ENCODE results near the gene TSBP1.
"Not testable (repeated sequence)": the region's sequence is repeated elsewhere in the genome, so short reads cannot be mapped to it uniquely, and the experiment has no call there.

The TSBP1 gene

GRCh38 chr6:32293695-32294094 lies 78.0 kb downstream of the TSBP1 start:
- in situ Hi-C loops (cut with HindIII; ENCODE audit: low sequenced_read_pairs) = no loop called here
- no peak overlapping the region for H3K4me3 ChIP-seq (ENCODE audit: low read depth, low read length)
- no peak for TF ChIP-seq CTCF (IDR thresholded peaks at IDR 0.05; ENCODE audit: low read depth, low read length, missing control alignments)
- DNase-seq (ENCODE audit: low read depth) = no peak

GRCh38 chr6:32291543-32291942 lies 80.2 kb downstream of the TSBP1 start:
- no peak for TF ChIP-seq CTCF (IDR thresholded peaks at IDR 0.05; ENCODE audit: low read depth, low read length, missing control alignments)

GRCh38 chr6:32290886-32291450 lies 80.7 kb downstream of the TSBP1 start:
- DNase-seq (ENCODE audit: low read depth) = no peak
- no peak for TF ChIP-seq CTCF (IDR thresholded peaks at IDR 0.05; ENCODE audit: low read depth, low read length, missing control alignments)
- H3K4me3 ChIP-seq (ENCODE audit: low read depth, low read length) = no peak overlapping the region
- in situ Hi-C loops (cut with HindIII; ENCODE audit: low sequenced_read_pairs) = no loop called here

More at GRCh38 chr6:32291543-32291942, 80.2 kb downstream of the TSBP1 start:
- no peak overlapping the region for H3K4me3 ChIP-seq (ENCODE audit: low read depth, low read length)
- DNase-seq (ENCODE audit: low read depth) = no peak
- in situ Hi-C loops (cut with HindIII; ENCODE audit: low sequenced_read_pairs) = no loop called here

- no peak for DNase-seq (ENCODE audit: low read depth)
- TF ChIP-seq CTCF (IDR thresholded peaks at IDR 0.05; ENCODE audit: low read depth, low read length, missing control alignments) = no peak
- in situ Hi-C loops (cut with HindIII; ENCODE audit: low sequenced_read_pairs) = no loop called here
- no peak overlapping the region for H3K4me3 ChIP-seq (ENCODE audit: low read depth, low read length)
These were observed 83.3 kb downstream of the TSBP1 start for GRCh38 chr6:32288426-32288825.

GRCh38 chr6:32273801-32274577 lies 97.7 kb downstream of the TSBP1 start:
- DNase-seq (ENCODE audit: low read depth); in situ Hi-C loops (cut with HindIII; ENCODE audit: low sequenced_read_pairs); H3K4me3 ChIP-seq (ENCODE audit: low read depth, low read length): not testable (repeated sequence)

- in situ Hi-C loops (cut with HindIII; ENCODE audit: low sequenced_read_pairs) = no loop called here
- DNase-seq (ENCODE audit: low read depth) = no peak
- no peak overlapping the region for H3K4me3 ChIP-seq (ENCODE audit: low read depth, low read length)
- TF ChIP-seq CTCF (IDR thresholded peaks at IDR 0.05; ENCODE audit: low read depth, low read length, missing control alignments) = no peak
These were observed 100.3 kb downstream of the TSBP1 start for GRCh38 chr6:32271429-32271828.

GRCh38 chr6:32268459-32268858 lies 103.2 kb downstream of the TSBP1 start:
- in situ Hi-C loops (cut with HindIII; ENCODE audit: low sequenced_read_pairs); DNase-seq (ENCODE audit: low read depth); H3K4me3 ChIP-seq (ENCODE audit: low read depth, low read length): not testable (repeated sequence)

Data from astrocyte of the cerebellum (primary cell).